Fibroblast of lung (primary cell): ENCODE data around the gene PCDH9. TPM values are rescaled to one million over a fixed set of nuclear protein-coding genes. Genes with fewer than 3 reads are reported as not detected.

Source experiments
- DNase-seq, 2 donors: peaks; one replicate each; pipeline versions ENCODE4 v3.0.0 to v3.0.0-alpha.2; 2010; ENCODE audit warnings: low read depth in 2 of 2
- H2AFZ ChIP-seq: 2 replicates; pipeline ENCODE4 v1.5.1; 2012; ENCODE audit warnings: low read length, control low read depth, inconsistent platforms
- H3K27ac ChIP-seq: 2 replicates; pipeline ENCODE4 v1.5.1; 2011; ENCODE audit warnings: low read length, control low read depth; ENCODE audit not compliant: insufficient read depth
- H3K27me3 ChIP-seq: 2 replicates; pipeline ENCODE4 v1.5.1; 2011; ENCODE audit warnings: mild to moderate bottlenecking, low read length; ENCODE audit not compliant: control insufficient read depth, insufficient read depth
- H3K36me3 ChIP-seq: 2 replicates; pipeline ENCODE4 v1.5.1; 2011; ENCODE audit warnings: low read length; ENCODE audit not compliant: control insufficient read depth, insufficient read depth
- H3K4me1 ChIP-seq: 2 replicates; pipeline ENCODE4 v1.5.1; 2011; ENCODE audit warnings: low read length; ENCODE audit not compliant: control insufficient read depth, insufficient read depth; ENCODE audit errors: extremely low read depth
- H3K4me2 ChIP-seq: 2 replicates; pipeline ENCODE4 v1.5.1; 2011; ENCODE audit warnings: low read length, control low read depth; ENCODE audit not compliant: insufficient read depth; ENCODE audit errors: extremely low read depth
- H3K4me3 ChIP-seq, 4 experiments: fragments of 200-600 bp in 1 of 4; sonication (generic) in 1 of 4; replicated peaks in 1 of 4; 2 replicates each; pipeline ENCODE4 v1.5.1; 2011 to 2016; ENCODE audit warnings: low read length in 4 of 4, low read depth in 3 of 4, mild to moderate bottlenecking in 3 of 4, control low read depth in 2 of 4, inconsistent platforms in 1 of 4, mixed read lengths in 1 of 4; ENCODE audit not compliant: insufficient read depth in 1 of 4; ENCODE audit errors: control extremely low read depth in 1 of 4
- H3K79me2 ChIP-seq: 2 replicates; pipeline ENCODE4 v1.5.1; 2012; ENCODE audit warnings: mild to moderate bottlenecking, low read length, inconsistent platforms; ENCODE audit not compliant: control insufficient read depth, insufficient read depth
- H3K9ac ChIP-seq: 2 replicates; pipeline ENCODE4 v1.5.1; 2011; ENCODE audit warnings: mild to moderate bottlenecking, low read length, control low read depth; ENCODE audit not compliant: insufficient read depth
- H3K9me3 ChIP-seq: 2 replicates; pipeline ENCODE4 v1.5.1; 2012; ENCODE audit warnings: low read depth, low read length; ENCODE audit not compliant: control insufficient read depth, insufficient read depth
- H4K20me1 ChIP-seq: 2 replicates; pipeline ENCODE4 v1.5.1; 2011; ENCODE audit warnings: low read length; ENCODE audit not compliant: control insufficient read depth, insufficient read depth; ENCODE audit errors: extremely low read depth
- EZH2 ChIP-seq: IDR thresholded peaks from 2 replicates; pipeline ENCODE4 v1.5.1; 2012; ENCODE audit warnings: low read length, control low read depth, mild to moderate bottlenecking; ENCODE audit errors: missing control alignments
- polyA plus RNA-seq, 2 donors: library from polyadenylated mRNA; depleted of rRNA in 1 of 2; stranded (reverse) in 1 of 2; unstranded in 1 of 2; fragments of >200 nt; gene quantifications; 2 replicates each; pipeline ENCODE4 v1.2.1, GENCODE V29; 2011 to 2012; ENCODE audit warnings: missing spikeins in 1 of 2
- total RNA-seq: library from RNA; depleted of rRNA; stranded (reverse); fragments of >200 nt; gene quantifications from 2 replicates; pipeline ENCODE4 v1.2.1, GENCODE V29; 2014
- TF ChIP-seq, protein P1 (sequence below), 2 donors: IDR thresholded peaks in 1 of 2; conservative IDR thresholded peaks in 1 of 2; 1 replicate in 1 of 2; 2 replicates in 1 of 2; pipeline ENCODE4 v1.5.1; 2011 to 2012; ENCODE audit warnings: low read length in 2 of 2, control low read depth in 1 of 2, inconsistent platforms in 1 of 2, low read depth in 1 of 2, mild to moderate bottlenecking in 1 of 2

The PCDH9 gene
- total and polyA plus RNA-seq, 2 donors (not counting 1 experiment from before 2014, with no cell fraction given) = 0.50 to 0.67 TPM

GRCh38 chr13:66875264-66875663 is 354.9 kb downstream of the PCDH9 start:
- no peak for DNase-seq
- Histone ChIP-seq H3K36me3 (no peaks in the 10 kb centered on the region), H3K4me1 (no peaks in the 10 kb centered on the region), H3K27me3 (no peaks in the 10 kb centered on the region), H3K4me3 (no peak overlapping the region), H3K27ac (no peak overlapping the region), H3K9ac (no peak overlapping the region), H3K79me2 (no peaks in the 10 kb centered on the region), H3K9me3 (no peaks in the 10 kb centered on the region), H3K4me2 (no peak overlapping the region), H2AFZ (no peak overlapping the region), H4K20me1 (no peaks in the 10 kb centered on the region)
- no peak for TF ChIP-seq EZH2
- TF ChIP-seq, protein P1, sequence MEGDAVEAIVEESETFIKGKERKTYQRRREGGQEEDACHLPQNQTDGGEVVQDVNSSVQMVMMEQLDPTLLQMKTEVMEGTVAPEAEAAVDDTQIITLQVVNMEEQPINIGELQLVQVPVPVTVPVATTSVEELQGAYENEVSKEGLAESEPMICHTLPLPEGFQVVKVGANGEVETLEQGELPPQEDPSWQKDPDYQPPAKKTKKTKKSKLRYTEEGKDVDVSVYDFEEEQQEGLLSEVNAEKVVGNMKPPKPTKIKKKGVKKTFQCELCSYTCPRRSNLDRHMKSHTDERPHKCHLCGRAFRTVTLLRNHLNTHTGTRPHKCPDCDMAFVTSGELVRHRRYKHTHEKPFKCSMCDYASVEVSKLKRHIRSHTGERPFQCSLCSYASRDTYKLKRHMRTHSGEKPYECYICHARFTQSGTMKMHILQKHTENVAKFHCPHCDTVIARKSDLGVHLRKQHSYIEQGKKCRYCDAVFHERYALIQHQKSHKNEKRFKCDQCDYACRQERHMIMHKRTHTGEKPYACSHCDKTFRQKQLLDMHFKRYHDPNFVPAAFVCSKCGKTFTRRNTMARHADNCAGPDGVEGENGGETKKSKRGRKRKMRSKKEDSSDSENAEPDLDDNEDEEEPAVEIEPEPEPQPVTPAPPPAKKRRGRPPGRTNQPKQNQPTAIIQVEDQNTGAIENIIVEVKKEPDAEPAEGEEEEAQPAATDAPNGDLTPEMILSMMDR (conservative IDR thresholded peaks at IDR 0.05 in 1 of 2, IDR thresholded peaks at IDR 0.05 in 1 of 2; ENCODE audit: low read depth in 1 of 2, low read length in 2 of 2) = no peak

GRCh38 chr13:66864627-66865026 is 365.5 kb downstream of the PCDH9 start:
- H3K27ac ChIP-seq = no peak overlapping the region
- no peak overlapping the region for H3K4me3 ChIP-seq
- H3K36me3 ChIP-seq = no peaks in the 10 kb centered on the region
- H3K79me2 ChIP-seq = no peaks in the 10 kb centered on the region
- H3K4me1 ChIP-seq = no peaks in the 10 kb centered on the region
- H3K27me3 ChIP-seq = no peaks in the 10 kb centered on the region
- no peaks in the 10 kb centered on the region for H3K9me3 ChIP-seq
- DNase-seq = no peak
- H3K4me2 ChIP-seq = no peak overlapping the region
- H3K9ac ChIP-seq = no peak overlapping the region
- no peak for TF ChIP-seq EZH2
- TF ChIP-seq, protein P1 (conservative IDR thresholded peaks at IDR 0.05 in 1 of 2, IDR thresholded peaks at IDR 0.05 in 1 of 2; ENCODE audit: low read depth in 1 of 2, low read length in 2 of 2) = no peak
- no peaks in the 10 kb centered on the region for H4K20me1 ChIP-seq
- no peak overlapping the region for H2AFZ ChIP-seq

GRCh38 chr13:66860878-66861417 is 369.2 kb downstream of the PCDH9 start:
- H3K9me3 ChIP-seq = no peaks in the 10 kb centered on the region
- H3K36me3 ChIP-seq = no peaks in the 10 kb centered on the region
- H3K27ac ChIP-seq = no peak overlapping the region
- H3K4me2 ChIP-seq = no peak overlapping the region
- no peaks in the 10 kb centered on the region for H4K20me1 ChIP-seq
- no peak overlapping the region for H3K4me3 ChIP-seq
- H3K79me2 ChIP-seq = no peaks in the 10 kb centered on the region
- DNase-seq = no peak
- no peaks in the 10 kb centered on the region for H3K4me1 ChIP-seq
- no peak overlapping the region for H3K9ac ChIP-seq
- no peak overlapping the region for H2AFZ ChIP-seq
- no peaks in the 10 kb centered on the region for H3K27me3 ChIP-seq
- no peak for TF ChIP-seq EZH2
- TF ChIP-seq, protein P1 (conservative IDR thresholded peaks at IDR 0.05 in 1 of 2, IDR thresholded peaks at IDR 0.05 in 1 of 2; ENCODE audit: low read depth in 1 of 2, low read length in 2 of 2) = no peak
